ENCODE data around the gene PRKRA.
"Not testable (repeated sequence)": the region's sequence is repeated elsewhere in the genome, so short reads cannot be mapped to it uniquely, and the experiment has no call there.

PRKRA gene

GRCh38 chr2:178415979-178416378, 35.0 kb downstream of the PRKRA start:
- TF ChIP-seq CTCF (conservative IDR thresholded peaks at IDR 0.05; ENCODE audit: low read depth, low read length), result no peak
- no peak overlapping the region for H3K4me3 ChIP-seq (ENCODE audit: low read length)
- no peak for DNase-seq (ENCODE audit: low read depth)

GRCh38 chr2:178414266-178415247, 36.4 kb downstream of the PRKRA start:
- peak overlapping the region; percentile 56 for H3K4me3 ChIP-seq (ENCODE audit: low read length)
- peak; percentile 96 for TF ChIP-seq CTCF (conservative IDR thresholded peaks at IDR 0.05; ENCODE audit: low read depth, low read length)
- peak; percentile 71 for DNase-seq (ENCODE audit: low read depth)

- peak overlapping the region; percentile 56 for H3K4me3 ChIP-seq (ENCODE audit: low read length)
- DNase-seq (ENCODE audit: low read depth), result peak; percentile 12
- no peak for TF ChIP-seq CTCF (conservative IDR thresholded peaks at IDR 0.05; ENCODE audit: low read depth, low read length)
Observed at GRCh38 chr2:178413472-178414265, 37.3 kb downstream of the PRKRA start.

- H3K4me3 ChIP-seq (ENCODE audit: low read length); DNase-seq (ENCODE audit: low read depth): not testable (repeated sequence)
Observed at GRCh38 chr2:178412453-178412852, 38.5 kb downstream of the PRKRA start.

GRCh38 chr2:178412047-178412446, 38.9 kb downstream of the PRKRA start:
- no peak for TF ChIP-seq CTCF (conservative IDR thresholded peaks at IDR 0.05; ENCODE audit: low read depth, low read length)
- no peak for DNase-seq (ENCODE audit: low read depth)
- no peak overlapping the region for H3K4me3 ChIP-seq (ENCODE audit: low read length)

- no peak overlapping the region for H3K4me3 ChIP-seq (ENCODE audit: low read length)
- DNase-seq (ENCODE audit: low read depth), result no peak
- TF ChIP-seq CTCF (conservative IDR thresholded peaks at IDR 0.05; ENCODE audit: low read depth, low read length), result no peak
Observed at GRCh38 chr2:178409261-178409660, 41.7 kb downstream of the PRKRA start.

GRCh38 chr2:178404368-178404767, 46.6 kb downstream of the PRKRA start:
- no peak for DNase-seq (ENCODE audit: low read depth)
- no peak overlapping the region for H3K4me3 ChIP-seq (ENCODE audit: low read length)
- TF ChIP-seq CTCF (conservative IDR thresholded peaks at IDR 0.05; ENCODE audit: low read depth, low read length), result no peak
